ENCODE measurements around the gene LEF1. TPM values are rescaled to one million over a fixed set of nuclear protein-coding genes. Genes with fewer than 3 reads are reported as not detected.

Gene LEF1
- total and polyA plus RNA-seq, 8 donors, result 0.81 to 11.0 (median 3.0) TPM; not detected in 2

DNA sequence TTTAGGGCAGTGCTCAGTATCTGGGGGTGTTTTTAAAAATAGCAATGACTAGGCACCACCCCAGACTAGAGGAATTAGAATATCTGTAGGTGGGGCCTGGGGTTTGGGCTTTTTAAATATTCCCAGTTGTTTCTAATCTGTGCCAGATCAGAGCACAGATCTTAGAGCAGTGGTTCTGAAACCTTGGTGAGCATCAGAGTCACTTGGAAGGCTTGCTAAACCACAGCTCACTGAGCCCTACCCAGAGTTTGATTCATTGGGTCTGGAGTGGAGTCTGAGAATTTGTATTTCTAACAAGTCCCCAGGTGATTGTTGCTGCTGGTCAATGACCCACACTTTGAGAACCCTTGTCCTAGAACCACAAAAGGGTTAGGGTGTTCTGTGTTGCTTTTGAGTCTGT is 162.4 kb downstream of the LEF1 start:
- H3K36me3 ChIP-seq, result peaks cover 0 to 17% (median 12%) of the 10 kb centered on the region in 4 donors
- no peak for TF ChIP-seq EP300 (IDR thresholded peaks at IDR 0.05)
- TF ChIP-seq POLR2AphosphoS5 (IDR thresholded peaks at IDR 0.05), result no peak
- TF ChIP-seq POLR2A (IDR thresholded peaks at IDR 0.05), result no peak
- TF ChIP-seq, protein P1, sequence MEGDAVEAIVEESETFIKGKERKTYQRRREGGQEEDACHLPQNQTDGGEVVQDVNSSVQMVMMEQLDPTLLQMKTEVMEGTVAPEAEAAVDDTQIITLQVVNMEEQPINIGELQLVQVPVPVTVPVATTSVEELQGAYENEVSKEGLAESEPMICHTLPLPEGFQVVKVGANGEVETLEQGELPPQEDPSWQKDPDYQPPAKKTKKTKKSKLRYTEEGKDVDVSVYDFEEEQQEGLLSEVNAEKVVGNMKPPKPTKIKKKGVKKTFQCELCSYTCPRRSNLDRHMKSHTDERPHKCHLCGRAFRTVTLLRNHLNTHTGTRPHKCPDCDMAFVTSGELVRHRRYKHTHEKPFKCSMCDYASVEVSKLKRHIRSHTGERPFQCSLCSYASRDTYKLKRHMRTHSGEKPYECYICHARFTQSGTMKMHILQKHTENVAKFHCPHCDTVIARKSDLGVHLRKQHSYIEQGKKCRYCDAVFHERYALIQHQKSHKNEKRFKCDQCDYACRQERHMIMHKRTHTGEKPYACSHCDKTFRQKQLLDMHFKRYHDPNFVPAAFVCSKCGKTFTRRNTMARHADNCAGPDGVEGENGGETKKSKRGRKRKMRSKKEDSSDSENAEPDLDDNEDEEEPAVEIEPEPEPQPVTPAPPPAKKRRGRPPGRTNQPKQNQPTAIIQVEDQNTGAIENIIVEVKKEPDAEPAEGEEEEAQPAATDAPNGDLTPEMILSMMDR (IDR thresholded peaks at IDR 0.05), result no peak
- intact Hi-C loops (cut with DNase I; ENCODE audit: low total_unique reads), result no loop called here

DNA sequence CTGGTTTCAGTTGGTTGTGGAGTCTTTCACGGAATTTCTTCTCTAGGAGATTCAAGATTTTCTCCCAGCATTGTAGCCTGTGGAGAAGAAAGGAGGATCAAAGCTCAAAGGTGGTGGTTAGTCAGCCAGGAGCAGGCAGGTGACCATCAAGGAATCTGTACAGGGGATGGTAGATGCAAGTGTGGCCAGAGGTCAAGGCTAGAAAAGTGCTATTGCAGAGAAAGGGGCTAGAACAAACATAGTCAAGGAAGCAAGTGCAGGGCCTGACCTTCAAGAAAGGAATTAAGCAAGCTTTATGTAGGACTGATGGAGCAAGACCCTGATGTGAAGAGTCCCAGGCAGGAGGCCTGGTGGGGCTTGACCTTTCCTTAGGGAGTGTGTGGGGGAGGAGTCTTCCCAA is 162.9 kb downstream of the LEF1 start:
- intact Hi-C loops (cut with DNase I; ENCODE audit: low total_unique reads), result no loop called here
- H3K4me1 ChIP-seq, result peaks cover 0 to 22% (median 6%) of the 10 kb centered on the region in 4 donors
- H3K4me3 ChIP-seq, result no peak overlapping the region
- no peaks in the 10 kb centered on the region for H3K9me3 ChIP-seq
- H3K36me3 ChIP-seq, result peaks cover 0 to 12% (median 6%) of the 10 kb centered on the region in 4 donors
- no peaks in the 10 kb centered on the region for H3K27me3 ChIP-seq
- DNase-seq, result no peak
- WGBS, 5 donors, result 87 to 100% (median 96%) methylated on average over 1 of the region's 1 CpG
- H3K27ac ChIP-seq, result no peak overlapping the region
- TF ChIP-seq, protein P1 (IDR thresholded peaks at IDR 0.05), result no peak
- TF ChIP-seq EP300 (IDR thresholded peaks at IDR 0.05) (no peak), POLR2A (IDR thresholded peaks at IDR 0.05) (no peak), POLR2AphosphoS5 (IDR thresholded peaks at IDR 0.05) (no peak)

More for the DNA sequence above, 162.4 kb downstream of the LEF1 start:
- Histone ChIP-seq H3K4me3 (no peak overlapping the region), H3K9me3 (no peaks in the 10 kb centered on the region), H3K27ac (no peak overlapping the region), H3K27me3 (no peaks in the 10 kb centered on the region), H3K4me1 (peaks cover 0 to 22% (median 6%) of the 10 kb centered on the region in 4 donors)
- no peak for DNase-seq

DNA sequence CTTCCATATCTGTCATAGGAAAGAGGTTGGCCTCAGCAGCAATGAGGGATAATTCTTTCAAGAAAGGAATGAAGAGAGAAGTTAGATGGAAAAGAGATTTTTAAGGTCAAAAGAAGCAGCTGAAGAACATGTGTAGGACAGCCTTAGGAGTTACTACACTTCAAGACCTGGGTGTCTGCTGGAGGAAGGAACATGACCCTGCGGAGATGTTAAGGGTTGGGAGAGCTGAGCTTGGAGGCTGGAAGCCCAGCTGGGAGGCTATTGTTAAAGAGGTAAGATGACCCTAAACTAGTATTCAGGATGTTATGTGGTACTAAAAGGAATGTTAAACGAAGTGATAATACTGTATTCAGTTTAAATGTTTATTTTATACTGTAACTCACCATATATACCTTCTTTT is 164.1 kb downstream of the LEF1 start:
- Histone ChIP-seq H3K9me3 (no peaks in the 10 kb centered on the region), H3K36me3 (peaks cover 0 to 7% (median 0%) of the 10 kb centered on the region in 4 donors), H3K4me3 (no peak overlapping the region), H3K27ac (peak overlapping the region in 1 of 5 donors; percentile 6), H3K27me3 (no peaks in the 10 kb centered on the region), H3K4me1 (peaks cover 0 to 22% (median 6%) of the 10 kb centered on the region in 4 donors)
- no peak for DNase-seq
- intact Hi-C loops (cut with DNase I; ENCODE audit: low total_unique reads), result no loop called here
- 79 to 88% (median 83%) methylated on average over 2 of the region's 2 CpGs for WGBS, 5 donors
- TF ChIP-seq EP300 (IDR thresholded peaks at IDR 0.05), result no peak
- no peak for TF ChIP-seq POLR2AphosphoS5 (IDR thresholded peaks at IDR 0.05)
- TF ChIP-seq, protein P1 (IDR thresholded peaks at IDR 0.05), result no peak
- TF ChIP-seq POLR2A (IDR thresholded peaks at IDR 0.05), result no peak

DNA sequence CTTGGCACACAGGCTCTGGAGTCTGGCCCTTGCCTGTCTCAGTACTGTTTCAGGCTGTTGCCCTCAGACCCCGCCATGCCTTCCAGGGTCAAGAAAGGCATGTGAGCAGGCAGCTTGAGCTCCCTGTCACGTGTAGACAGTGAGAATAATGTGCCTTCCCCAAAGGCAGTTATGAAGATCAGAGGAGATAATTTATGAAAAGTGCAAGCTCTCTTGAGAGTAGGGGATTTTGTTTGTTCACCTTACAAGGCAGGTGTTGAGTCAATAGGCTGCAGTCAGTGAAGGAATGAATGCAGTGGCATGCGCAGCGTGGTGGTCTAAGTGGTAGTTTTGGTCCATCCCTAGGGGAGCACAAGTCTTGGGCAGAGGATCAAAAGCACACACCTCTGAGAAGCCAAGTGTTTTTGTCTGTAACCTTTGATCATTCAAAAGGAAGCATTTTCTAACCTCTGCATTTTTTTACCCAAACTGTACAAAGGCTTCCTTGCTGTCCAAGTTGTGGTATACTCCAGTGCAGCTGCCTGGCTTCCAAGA is 164.7 kb downstream of the LEF1 start:
- TF ChIP-seq, protein P1 (IDR thresholded peaks at IDR 0.05), result no peak
- TF ChIP-seq EP300 (IDR thresholded peaks at IDR 0.05) (no peak), POLR2AphosphoS5 (IDR thresholded peaks at IDR 0.05) (no peak), POLR2A (IDR thresholded peaks at IDR 0.05) (no peak)
- intact Hi-C loops (cut with DNase I; ENCODE audit: low total_unique reads), result no loop called here
- Histone ChIP-seq H3K4me1 (peaks cover 0 to 22% (median 6%) of the 10 kb centered on the region in 4 donors), H3K9me3 (no peaks in the 10 kb centered on the region), H3K27ac (peak overlapping the region in 1 of 5 donors; percentile 6), H3K36me3 (peaks cover 0 to 7% (median 0%) of the 10 kb centered on the region in 4 donors), H3K27me3 (no peaks in the 10 kb centered on the region), H3K4me3 (no peak overlapping the region)
- 76 to 89% (median 85%) methylated on average over 4 of the region's 4 CpGs for WGBS, 5 donors
- DNase-seq, result no peak

Measured in stomach (tissue), 9 donors.